ENCODE data around the gene FARS2. TPM values are rescaled to one million over a fixed set of nuclear protein-coding genes. Genes with fewer than 3 reads are reported as not detected.

FARS2 gene
- total and polyA plus RNA-seq, 4 experiments from 2014 or later: 15.6 to 48.4 (median 24.3) TPM

- Histone ChIP-seq H3K27ac (ENCODE audit: low read depth, low read length) (no peak overlapping the region), H3K36me3 (ENCODE audit: insufficient read depth, low read length) (no peaks in the 10 kb centered on the region), H3K4me1 (ENCODE audit: insufficient read depth, low read length) (no peaks in the 10 kb centered on the region), H3K4me3 (ENCODE audit: low read length in 2 of 2) (no peak overlapping the region), H3K9me3 (ENCODE audit: control insufficient read depth in 1 of 2, low read length in 2 of 2) (no peaks in the 10 kb centered on the region), H3K27me3 (ENCODE audit: insufficient read depth, low read length) (no peaks in the 10 kb centered on the region)
- ChIA-PET POLR2A (ENCODE audit: partially characterized antibody) (no interaction called here), CTCF (ENCODE audit: partially characterized antibody) (interaction anchor here (0.9 to 1.4 kb wide), 3 partner anchors 75 to 79 kb away, joined by 3 to 7 read pairs (median 4); no protein-coding TSS in a partner anchor)
- no peaks in the 10 kb centered on the region for H3K27me3 Mint-ChIP-seq
- DNase-seq: no peak
- peaks cover 6 to 26% of the 10 kb centered on the region in 2 donors for H3K36me3 Mint-ChIP-seq
- no peaks in the 10 kb centered on the region for H3K9me3 Mint-ChIP-seq
- H3K27ac Mint-ChIP-seq: no peak overlapping the region
- intact Hi-C loops (cut with micrococcal nuclease): no loop called here
- peaks cover 0 to 1% (median 0%) of the 10 kb centered on the region in 4 donors for H3K4me1 Mint-ChIP-seq
- H3K4me3 Mint-ChIP-seq: no peak overlapping the region
Observed at GRCh38 chr6:5219011-5219691, 42.2 kb upstream of the FARS2 start.

- Mint-ChIP-seq H3K4me3 (no peak overlapping the region), H3K36me3 (peaks cover 0 to 17% of the 10 kb centered on the region in 2 donors), H3K27me3 (no peaks in the 10 kb centered on the region), H3K9me3 (no peaks in the 10 kb centered on the region), H3K27ac (no peak overlapping the region), H3K4me1 (peaks cover 0 to 1% (median 0%) of the 10 kb centered on the region in 4 donors)
- Histone ChIP-seq H3K4me1 (ENCODE audit: insufficient read depth, low read length) (no peaks in the 10 kb centered on the region), H3K4me3 (ENCODE audit: low read length in 2 of 2) (no peak overlapping the region), H3K36me3 (ENCODE audit: insufficient read depth, low read length) (no peaks in the 10 kb centered on the region), H3K27ac (ENCODE audit: low read depth, low read length) (no peak overlapping the region), H3K9me3 (ENCODE audit: control insufficient read depth in 1 of 2, low read length in 2 of 2) (no peaks in the 10 kb centered on the region), H3K27me3 (ENCODE audit: insufficient read depth, low read length) (no peaks in the 10 kb centered on the region)
- ChIA-PET CTCF (ENCODE audit: partially characterized antibody) (no interaction called here), POLR2A (ENCODE audit: partially characterized antibody) (no interaction called here)
- DNase-seq: no peak
- intact Hi-C loops (cut with micrococcal nuclease): no loop called here
Observed at GRCh38 chr6:5220443-5220842, 40.9 kb upstream of the FARS2 start.

- Mint-ChIP-seq H3K36me3 (peaks cover 0 to 21% of the 10 kb centered on the region in 2 donors), H3K4me3 (no peak overlapping the region), H3K9me3 (no peaks in the 10 kb centered on the region), H3K27ac (no peak overlapping the region), H3K27me3 (no peaks in the 10 kb centered on the region), H3K4me1 (no peaks in the 10 kb centered on the region)
- CTCF ChIA-PET (ENCODE audit: partially characterized antibody): no interaction called here
- no peak overlapping the region for H3K27ac ChIP-seq (ENCODE audit: low read depth, low read length)
- H3K4me1 ChIP-seq (ENCODE audit: insufficient read depth, low read length): no peaks in the 10 kb centered on the region
- no peak for DNase-seq
- H3K9me3 ChIP-seq (ENCODE audit: control insufficient read depth in 1 of 2, low read length in 2 of 2): no peaks in the 10 kb centered on the region
- POLR2A ChIA-PET (ENCODE audit: partially characterized antibody): no interaction called here
- no peak overlapping the region for H3K4me3 ChIP-seq (ENCODE audit: low read length in 2 of 2)
- no peaks in the 10 kb centered on the region for H3K36me3 ChIP-seq (ENCODE audit: insufficient read depth, low read length)
- H3K27me3 ChIP-seq (ENCODE audit: insufficient read depth, low read length): no peaks in the 10 kb centered on the region
- intact Hi-C loops (cut with micrococcal nuclease): no loop called here
Observed at GRCh38 chr6:5223309-5223708, 38.0 kb upstream of the FARS2 start.

- Histone ChIP-seq H3K4me3 (ENCODE audit: low read length in 2 of 2) (no peak overlapping the region), H3K36me3 (ENCODE audit: insufficient read depth, low read length) (no peaks in the 10 kb centered on the region), H3K27me3 (ENCODE audit: insufficient read depth, low read length) (no peaks in the 10 kb centered on the region), H3K9me3 (ENCODE audit: control insufficient read depth in 1 of 2, low read length in 2 of 2) (no peaks in the 10 kb centered on the region), H3K4me1 (ENCODE audit: insufficient read depth, low read length) (no peaks in the 10 kb centered on the region), H3K27ac (ENCODE audit: low read depth, low read length) (no peak overlapping the region)
- Mint-ChIP-seq H3K9me3 (no peaks in the 10 kb centered on the region), H3K27me3 (no peaks in the 10 kb centered on the region), H3K4me3 (no peak overlapping the region), H3K27ac (no peak overlapping the region), H3K36me3 (peaks cover 0 to 8% of the 10 kb centered on the region in 2 donors), H3K4me1 (no peaks in the 10 kb centered on the region)
- ChIA-PET CTCF (ENCODE audit: partially characterized antibody) (no interaction called here), POLR2A (ENCODE audit: partially characterized antibody) (no interaction called here)
- intact Hi-C loops (cut with micrococcal nuclease): no loop called here
- DNase-seq: no peak
Observed at GRCh38 chr6:5229356-5229755, 32.0 kb upstream of the FARS2 start.

GRCh38 chr6:5230081-5230480, 31.2 kb upstream of the FARS2 start:
- H3K27ac Mint-ChIP-seq: no peak overlapping the region
- no peaks in the 10 kb centered on the region for H3K9me3 ChIP-seq (ENCODE audit: control insufficient read depth in 1 of 2, low read length in 2 of 2)
- no peaks in the 10 kb centered on the region for H3K27me3 Mint-ChIP-seq
- no peak for DNase-seq
- CTCF ChIA-PET (ENCODE audit: partially characterized antibody): interaction anchor here (1.0 kb wide), 1 partner anchor 86 kb away, joined by 3 read pairs; no protein-coding TSS in a partner anchor
- H3K36me3 ChIP-seq (ENCODE audit: insufficient read depth, low read length): no peaks in the 10 kb centered on the region
- H3K36me3 Mint-ChIP-seq: peaks cover 0 to 12% of the 10 kb centered on the region in 2 donors
- intact Hi-C loops (cut with micrococcal nuclease): no loop called here
- no peak overlapping the region for H3K4me3 Mint-ChIP-seq
- no peaks in the 10 kb centered on the region for H3K27me3 ChIP-seq (ENCODE audit: insufficient read depth, low read length)
- POLR2A ChIA-PET (ENCODE audit: partially characterized antibody): no interaction called here
- H3K9me3 Mint-ChIP-seq: no peaks in the 10 kb centered on the region
- no peaks in the 10 kb centered on the region for H3K4me1 Mint-ChIP-seq
- H3K4me3 ChIP-seq (ENCODE audit: low read length in 2 of 2): no peak overlapping the region
- no peaks in the 10 kb centered on the region for H3K4me1 ChIP-seq (ENCODE audit: insufficient read depth, low read length)
- no peak overlapping the region for H3K27ac ChIP-seq (ENCODE audit: low read depth, low read length)

GRCh38 chr6:5231289-5231688, 30.0 kb upstream of the FARS2 start:
- H3K27me3 ChIP-seq (ENCODE audit: insufficient read depth, low read length): no peaks in the 10 kb centered on the region
- H3K4me1 Mint-ChIP-seq: no peaks in the 10 kb centered on the region
- no peaks in the 10 kb centered on the region for H3K9me3 Mint-ChIP-seq
- H3K27ac ChIP-seq (ENCODE audit: low read depth, low read length): no peak overlapping the region
- no peaks in the 10 kb centered on the region for H3K9me3 ChIP-seq (ENCODE audit: control insufficient read depth in 1 of 2, low read length in 2 of 2)
- CTCF ChIA-PET (ENCODE audit: partially characterized antibody): no interaction called here
- peaks cover 0 to 12% of the 10 kb centered on the region in 2 donors for H3K36me3 Mint-ChIP-seq
- intact Hi-C loops (cut with micrococcal nuclease): no loop called here
- H3K4me3 ChIP-seq (ENCODE audit: low read length in 2 of 2): no peak overlapping the region
- no peaks in the 10 kb centered on the region for H3K27me3 Mint-ChIP-seq
- H3K4me1 ChIP-seq (ENCODE audit: insufficient read depth, low read length): no peaks in the 10 kb centered on the region
- H3K4me3 Mint-ChIP-seq: no peak overlapping the region
- no peaks in the 10 kb centered on the region for H3K36me3 ChIP-seq (ENCODE audit: insufficient read depth, low read length)
- DNase-seq: no peak
- POLR2A ChIA-PET (ENCODE audit: partially characterized antibody): no interaction called here
- H3K27ac Mint-ChIP-seq: no peak overlapping the region

- Mint-ChIP-seq H3K4me3 (no peak overlapping the region), H3K9me3 (peaks cover 0 to 2% (median 0%) of the 10 kb centered on the region in 8 donors), H3K27me3 (no peaks in the 10 kb centered on the region), H3K4me1 (no peaks in the 10 kb centered on the region), H3K36me3 (peaks cover 0 to 7% of the 10 kb centered on the region in 2 donors), H3K27ac (no peak overlapping the region)
- CTCF ChIA-PET (ENCODE audit: partially characterized antibody): interaction anchor here (1.4 kb wide), 1 partner anchor 18 kb away, joined by 3 read pairs; no protein-coding TSS in a partner anchor
- DNase-seq: no peak
- POLR2A ChIA-PET (ENCODE audit: partially characterized antibody): no interaction called here
- intact Hi-C loops (cut with micrococcal nuclease): no loop called here
- Histone ChIP-seq H3K27me3 (ENCODE audit: insufficient read depth, low read length) (no peaks in the 10 kb centered on the region), H3K4me3 (ENCODE audit: low read length in 2 of 2) (no peak overlapping the region), H3K9me3 (ENCODE audit: control insufficient read depth in 1 of 2, low read length in 2 of 2) (no peaks in the 10 kb centered on the region), H3K36me3 (ENCODE audit: insufficient read depth, low read length) (no peaks in the 10 kb centered on the region), H3K4me1 (ENCODE audit: insufficient read depth, low read length) (no peaks in the 10 kb centered on the region), H3K27ac (ENCODE audit: low read depth, low read length) (no peak overlapping the region)
Observed at GRCh38 chr6:5234874-5235273, 26.4 kb upstream of the FARS2 start.
